ENCODE measurements around the gene H3-3A. TPM values are rescaled to one million over a fixed set of nuclear protein-coding genes. Genes with fewer than 3 reads are reported as not detected.
A peak's percentile ranks its signal among the peaks of the same experiment; 100 is the strongest.

H3-3A gene
- total and polyA plus RNA-seq, 10 of the 15 experiments (the other 5 are each of a cell fraction or from before 2014, with no cell fraction given), result 215 to 486 (median 393) TPM

DNA sequence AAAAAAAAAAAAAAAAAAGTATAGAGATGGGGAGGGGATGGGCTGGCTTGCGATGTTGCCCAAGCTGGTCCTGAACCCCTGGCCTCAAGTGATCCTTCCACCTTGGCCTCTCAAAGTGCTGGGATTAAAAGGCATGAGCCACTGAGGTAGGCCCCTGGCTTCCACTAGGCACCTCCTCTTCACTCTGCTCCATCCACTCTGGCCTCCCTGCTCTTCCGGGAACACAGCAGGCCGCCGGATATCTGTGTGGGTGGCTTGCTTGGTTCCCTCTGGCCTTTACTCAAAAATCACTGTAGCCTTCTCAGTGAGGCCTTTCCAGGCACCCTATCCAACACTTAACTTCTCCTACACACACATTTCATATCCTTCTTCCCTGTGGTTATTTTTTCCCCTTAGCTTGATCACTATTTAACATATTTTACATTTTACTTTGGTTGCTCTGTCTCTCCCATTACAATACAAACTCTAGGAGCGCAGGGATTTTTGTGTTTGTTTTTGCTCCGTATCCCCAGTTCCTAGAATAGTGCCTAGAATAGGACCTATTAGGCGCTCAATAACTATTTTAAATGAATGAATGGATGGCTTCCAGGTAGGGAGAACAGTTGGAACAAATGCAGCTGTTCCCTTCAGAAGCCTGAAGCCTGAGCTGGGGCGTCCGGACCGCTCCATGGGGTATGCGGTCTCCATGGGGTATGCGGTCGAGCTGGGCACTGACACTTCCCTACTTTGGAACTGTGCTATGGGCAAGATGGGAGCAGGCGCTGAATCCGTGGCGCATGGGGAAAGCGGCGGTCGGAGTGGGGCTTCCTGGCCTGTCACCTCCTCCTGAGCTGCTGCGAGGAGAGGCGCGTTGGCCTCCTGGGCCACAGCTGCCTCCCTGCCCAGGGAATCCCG is 46.7 kb downstream of the H3-3A start:
- peak overlapping the region; percentile 93 for H2AFZ ChIP-seq (ENCODE audit: control insufficient read depth, low read depth, low read length)
- intact Hi-C loops (cut with micrococcal nuclease; ENCODE audit: unreplicated experiment), result no loop called here
- no peak for DNase-seq (ENCODE audit: low read depth, low spot score)

DNA sequence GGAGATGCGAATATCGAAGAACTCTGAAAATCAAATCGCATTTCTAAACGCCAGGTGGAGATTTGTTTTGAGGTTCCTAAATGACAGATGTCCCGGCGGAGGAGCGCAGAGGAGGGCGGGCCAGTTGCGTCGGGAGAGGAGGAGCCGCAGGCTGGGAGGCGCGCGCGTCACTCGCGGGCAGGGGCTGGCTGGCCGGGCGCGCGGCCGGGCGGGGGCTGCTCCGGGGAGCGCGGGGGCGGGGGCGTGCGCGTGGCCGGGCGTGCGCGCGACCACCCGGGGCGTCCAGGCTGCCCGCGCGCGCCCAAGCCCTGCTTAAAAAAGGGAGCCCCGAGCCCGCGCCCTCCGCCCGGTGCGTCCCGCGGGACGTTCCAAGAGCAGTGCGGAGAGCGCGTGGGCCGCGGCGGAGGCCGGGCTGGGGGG is 47.3 kb downstream of the H3-3A start:
- Histone ChIP-seq H3K4me3 (peak overlapping the region; percentile 77), H2AFZ (ENCODE audit: control insufficient read depth, low read depth, low read length) (peak overlapping the region; percentile 93), H3K27ac (ENCODE audit: control insufficient read depth, insufficient read depth) (peak overlapping the region; percentile 92), H3K9me3 (replicated peaks; ENCODE audit: control insufficient read depth, insufficient read depth, low read length) (no peaks in the 10 kb centered on the region), H3K4me2 (ENCODE audit: control insufficient read depth, insufficient read depth) (peak overlapping the region; percentile 99), H3K27me3 (replicated peaks in 1 of 2; ENCODE audit: control insufficient read depth in 2 of 2, insufficient read depth in 2 of 2, low read length in 1 of 2) (no peaks in the 10 kb centered on the region), H3K9ac (ENCODE audit: control insufficient read depth, insufficient read depth, low read length) (peak overlapping the region; percentile 91), H3K79me2 (ENCODE audit: control insufficient read depth, insufficient read depth, low read length) (no peaks in the 10 kb centered on the region), H3K36me3 (ENCODE audit: control insufficient read depth in 2 of 2, insufficient read depth in 2 of 2, low read length in 1 of 2) (no peaks in the 10 kb centered on the region), H4K20me1 (ENCODE audit: control insufficient read depth, insufficient read depth) (no peaks in the 10 kb centered on the region), H3K4me1 (ENCODE audit: control insufficient read depth, insufficient read depth, low read length) (peaks cover 23% of the 10 kb centered on the region)
- FAIRE-seq (no peak), ATAC-seq (peak; percentile 71), DNase-seq (ENCODE audit: low read depth, low spot score) (no peak)
- intact Hi-C loops (cut with micrococcal nuclease; ENCODE audit: unreplicated experiment) (loop anchor here (2.0 to 10.0 kb wide), 3 partner anchors 45 to 643 kb away; partner anchors contain the start of gene SRP9), in situ Hi-C loops (cut with MboI) (no loop called here)
- 0% methylated on average over 24 of the region's 57 CpGs for WGBS (ENCODE audit: insufficient coverage, insufficient replicate concordance, low lambda C conversion rate, missing lambda C conversion rate)
- ChIA-PET CTCF (interaction anchor here (0.5 to 6.5 kb wide), 13 partner anchors 10 to 223 kb away, joined by 3 to 96 read pairs (median 3); partner anchors contain the start of genes H3-3A and SDE2), POLR2A (interaction anchor here (0.6 to 6.0 kb wide), 7 partner anchors 10 to 123 kb away, joined by 3 to 37 read pairs (median 6); partner anchors contain the start of gene H3-3A), SMC1A (ENCODE audit: uncharacterized antibody, unreplicated experiment) (interaction anchor here (0.6 to 4.6 kb wide), 14 partner anchors 8 to 118 kb away, joined by 3 to 39 read pairs (median 5); no protein-coding TSS in a partner anchor), RAD21 (ENCODE audit: unreplicated experiment) (interaction anchor here (1.2 to 6.3 kb wide), 10 partner anchors 11 to 132 kb away, joined by 4 to 56 read pairs (median 8); partner anchors contain the start of genes H3-3A and SDE2)
- no TSS peak for BruUV-seq (replicated peaks)
- TF ChIP-seq SREBF1 (IDR thresholded peaks at IDR 0.05; ENCODE audit: low read length) (no peak), RCOR1 (conservative IDR thresholded peaks at IDR 0.05; ENCODE audit: low read depth, low read length) (0 out of 2 replicates have a peak, but pooled peaks have one; percentile 13), EGR1 (IDR thresholded peaks at IDR 0.05; ENCODE audit: borderline replicate concordance in 1 of 2, low read depth in 2 of 2, low read length in 2 of 2) (peak in 1 of 2 experiments; percentile 90; a peak in 1 of 3 replicates), POLR2A (IDR thresholded peaks at IDR 0.05; ENCODE audit: low read depth, low read length) (0 out of 2 replicates have a peak, but pooled peaks have one; percentile 13), POU2F2 (IDR thresholded peaks at IDR 0.05; ENCODE audit: borderline replicate concordance, low read depth, low read length) (0 out of 3 replicates have a peak, but pooled peaks have one; percentile 8), HDGF (IDR thresholded peaks at IDR 0.05) (no peak), HDAC2 (IDR thresholded peaks at IDR 0.05) (no peak), GATAD2B (conservative IDR thresholded peaks at IDR 0.05; ENCODE audit: low read depth) (no peak), NR2C2 (IDR thresholded peaks at IDR 0.05; ENCODE audit: borderline replicate concordance, control insufficient read depth, insufficient read length, low read depth) (no peak), IKZF2 (IDR thresholded peaks at IDR 0.05) (0 out of 4 replicates have a peak, but pooled peaks of 1 of the 2 experiments have one; percentile 30), BACH1 (IDR thresholded peaks at IDR 0.05; ENCODE audit: borderline replicate concordance) (peak; percentile 4; the same call in 1 of the 2 replicates), TAF1 (IDR thresholded peaks at IDR 0.05; ENCODE audit: borderline replicate concordance, low read depth, low read length) (peak; percentile 32; the same call in 1 of the 2 replicates)
- TF ChIP-seq, protein P1, sequence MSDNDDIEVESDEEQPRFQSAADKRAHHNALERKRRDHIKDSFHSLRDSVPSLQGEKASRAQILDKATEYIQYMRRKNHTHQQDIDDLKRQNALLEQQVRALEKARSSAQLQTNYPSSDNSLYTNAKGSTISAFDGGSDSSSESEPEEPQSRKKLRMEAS (IDR thresholded peaks at IDR 0.05; ENCODE audit: low read depth, low read length), result 0 out of 2 replicates have a peak, but pooled peaks have one; percentile 18

More for the DNA sequence above, 46.7 kb downstream of the H3-3A start:
- ATAC-seq (peak; percentile 1), FAIRE-seq (no peak)
- Histone ChIP-seq H3K4me2 (ENCODE audit: control insufficient read depth, insufficient read depth) (peak overlapping the region; percentile 99), H3K9ac (ENCODE audit: control insufficient read depth, insufficient read depth, low read length) (peak overlapping the region; percentile 71; the same call in 1 of the 2 replicates), H3K27me3 (replicated peaks in 1 of 2; ENCODE audit: control insufficient read depth in 2 of 2, insufficient read depth in 2 of 2, low read length in 1 of 2) (no peaks in the 10 kb centered on the region), H3K36me3 (ENCODE audit: control insufficient read depth in 2 of 2, insufficient read depth in 2 of 2, low read length in 1 of 2) (no peaks in the 10 kb centered on the region), H3K4me1 (ENCODE audit: control insufficient read depth, insufficient read depth, low read length) (peaks cover 23% of the 10 kb centered on the region), H3K9me3 (replicated peaks; ENCODE audit: control insufficient read depth, insufficient read depth, low read length) (no peaks in the 10 kb centered on the region), H3K79me2 (ENCODE audit: control insufficient read depth, insufficient read depth, low read length) (no peaks in the 10 kb centered on the region), H4K20me1 (ENCODE audit: control insufficient read depth, insufficient read depth) (no peaks in the 10 kb centered on the region), H3K27ac (ENCODE audit: control insufficient read depth, insufficient read depth) (peak overlapping the region; percentile 51; the same call in 1 of the 2 replicates), H3K4me3 (peak overlapping the region; percentile 75)
- TF ChIP-seq RUNX3 (IDR thresholded peaks at IDR 0.05; ENCODE audit: low read length), result 0 out of 2 replicates have a peak, but pooled peaks have one; percentile 8
- no peak for TF ChIP-seq FOXM1 (IDR thresholded peaks at IDR 0.05; ENCODE audit: low read depth, low read length)
- TF ChIP-seq RCOR1 (conservative IDR thresholded peaks at IDR 0.05; ENCODE audit: low read depth, low read length), result no peak
- peak in 1 of 2 experiments; percentile 34; a peak in 2 of 4 replicates for TF ChIP-seq IKZF2 (IDR thresholded peaks at IDR 0.05)
- CTCF ChIA-PET, result interaction anchor here (0.5 to 6.5 kb wide), 12 partner anchors 10 to 211 kb away, joined by 3 to 96 read pairs (median 3); partner anchors contain the start of genes H3-3A and SDE2
- POLR2A ChIA-PET, result interaction anchor here (0.6 to 6.0 kb wide), 7 partner anchors 9 to 469 kb away, joined by 3 to 37 read pairs (median 7); partner anchors contain the start of gene H3-3A
- 20% methylated on average over 23 of the region's 23 CpGs for WGBS (ENCODE audit: insufficient coverage, insufficient replicate concordance, low lambda C conversion rate, missing lambda C conversion rate)
- RAD21 ChIA-PET (ENCODE audit: unreplicated experiment), result interaction anchor here (0.5 to 6.3 kb wide), 10 partner anchors 12 to 131 kb away, joined by 3 to 56 read pairs (median 6); partner anchors contain the start of gene H3-3A
- in situ Hi-C loops (cut with MboI), result no loop called here
- no TSS peak for BruUV-seq (replicated peaks)
- SMC1A ChIA-PET (ENCODE audit: uncharacterized antibody, unreplicated experiment), result interaction anchor here (0.8 to 4.6 kb wide), 14 partner anchors 10 to 118 kb away, joined by 3 to 39 read pairs (median 4); no protein-coding TSS in a partner anchor

All from GM12878 (cell line).